Measurements from ENCODE around the gene FAM120A. TPM values are rescaled to one million over a fixed set of nuclear protein-coding genes. Genes with fewer than 3 reads are reported as not detected.

The FAM120A gene
- total RNA-seq, 2 donors from 2014 or later = 38.3 to 46.1 TPM

GRCh38 chr9:93585259-93585658, 133.8 kb downstream of the FAM120A start:
- H3K9me3 ChIP-seq (ENCODE audit: control insufficient read depth, low read length) = peaks cover 9% of the 10 kb centered on the region
- peaks cover 35% of the 10 kb centered on the region for H3K4me1 Mint-ChIP-seq
- H3K27ac Mint-ChIP-seq = no peak overlapping the region
- 94 to 96% methylated on average over 4 of the region's 4 CpGs for WGBS, 2 experiments (ENCODE audit: insufficient coverage in 1 of 2, insufficient read length in 1 of 2)
- peaks cover 7% of the 10 kb centered on the region for H3K4me1 ChIP-seq (ENCODE audit: control insufficient read depth, insufficient read depth, low read length)
- DNase-seq = peak; percentile 10
- no peaks in the 10 kb centered on the region for H3K27me3 Mint-ChIP-seq (ENCODE audit: insufficient read depth)
- no peak overlapping the region for H3K4me3 Mint-ChIP-seq
- no peak overlapping the region for H3K9ac ChIP-seq (ENCODE audit: extremely low read depth, low read length, poor library complexity, severe bottlenecking)
- no peak overlapping the region for H3K4me3 ChIP-seq (ENCODE audit: low read length)
- H3K36me3 Mint-ChIP-seq (ENCODE audit: low read depth) = peaks cover 6% of the 10 kb centered on the region
- H3K9me3 Mint-ChIP-seq = peaks cover 4% of the 10 kb centered on the region
- H3K36me3 ChIP-seq (ENCODE audit: control insufficient read depth, insufficient read depth, low read length) = peaks cover 4% of the 10 kb centered on the region
- H3K27ac ChIP-seq (ENCODE audit: low read depth, low read length) = no peak overlapping the region
- TF ChIP-seq, protein P1, sequence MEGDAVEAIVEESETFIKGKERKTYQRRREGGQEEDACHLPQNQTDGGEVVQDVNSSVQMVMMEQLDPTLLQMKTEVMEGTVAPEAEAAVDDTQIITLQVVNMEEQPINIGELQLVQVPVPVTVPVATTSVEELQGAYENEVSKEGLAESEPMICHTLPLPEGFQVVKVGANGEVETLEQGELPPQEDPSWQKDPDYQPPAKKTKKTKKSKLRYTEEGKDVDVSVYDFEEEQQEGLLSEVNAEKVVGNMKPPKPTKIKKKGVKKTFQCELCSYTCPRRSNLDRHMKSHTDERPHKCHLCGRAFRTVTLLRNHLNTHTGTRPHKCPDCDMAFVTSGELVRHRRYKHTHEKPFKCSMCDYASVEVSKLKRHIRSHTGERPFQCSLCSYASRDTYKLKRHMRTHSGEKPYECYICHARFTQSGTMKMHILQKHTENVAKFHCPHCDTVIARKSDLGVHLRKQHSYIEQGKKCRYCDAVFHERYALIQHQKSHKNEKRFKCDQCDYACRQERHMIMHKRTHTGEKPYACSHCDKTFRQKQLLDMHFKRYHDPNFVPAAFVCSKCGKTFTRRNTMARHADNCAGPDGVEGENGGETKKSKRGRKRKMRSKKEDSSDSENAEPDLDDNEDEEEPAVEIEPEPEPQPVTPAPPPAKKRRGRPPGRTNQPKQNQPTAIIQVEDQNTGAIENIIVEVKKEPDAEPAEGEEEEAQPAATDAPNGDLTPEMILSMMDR (conservative IDR thresholded peaks at IDR 0.05) = no peak
- H3K27me3 ChIP-seq (ENCODE audit: control insufficient read depth, insufficient read depth, low read length, poor library complexity, severe bottlenecking) = no peaks in the 10 kb centered on the region

DNA sequence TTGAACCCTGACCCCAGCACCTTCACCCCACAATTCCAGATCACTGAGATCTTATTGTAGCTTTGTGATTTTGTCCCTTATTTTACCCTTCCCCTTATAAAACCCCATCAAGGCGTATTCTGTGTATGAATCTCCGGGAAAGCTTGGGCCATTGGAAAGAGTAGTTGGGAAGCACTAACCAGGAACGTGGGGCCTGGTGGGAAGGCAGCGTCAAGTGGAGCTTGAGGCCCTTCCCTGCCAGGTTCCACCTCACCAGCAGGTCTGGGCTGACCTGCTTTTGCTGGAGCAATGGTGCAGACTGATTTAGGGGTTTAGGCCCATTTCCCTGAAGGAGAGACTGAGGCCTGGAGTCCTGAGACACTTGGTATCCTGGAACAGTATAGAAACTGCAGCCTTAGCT, 134.2 kb downstream of the FAM120A start:
- WGBS, 2 experiments (ENCODE audit: insufficient coverage in 1 of 2, insufficient read length in 1 of 2) = 93 to 95% methylated on average over 3 to 4 of the region's 4 CpGs
- H3K27ac Mint-ChIP-seq = no peak overlapping the region
- Histone ChIP-seq H3K27me3 (ENCODE audit: control insufficient read depth, insufficient read depth, low read length, poor library complexity, severe bottlenecking) (no peaks in the 10 kb centered on the region), H3K4me3 (ENCODE audit: low read length) (no peak overlapping the region), H3K9ac (ENCODE audit: extremely low read depth, low read length, poor library complexity, severe bottlenecking) (no peak overlapping the region), H3K27ac (ENCODE audit: low read depth, low read length) (no peak overlapping the region), H3K36me3 (ENCODE audit: control insufficient read depth, insufficient read depth, low read length) (peaks cover 4% of the 10 kb centered on the region), H3K4me1 (ENCODE audit: control insufficient read depth, insufficient read depth, low read length) (peaks cover 7% of the 10 kb centered on the region), H3K9me3 (ENCODE audit: control insufficient read depth, low read length) (peaks cover 9% of the 10 kb centered on the region)
- H3K4me1 Mint-ChIP-seq = peaks cover 31% of the 10 kb centered on the region
- no peak overlapping the region for H3K4me3 Mint-ChIP-seq
- H3K36me3 Mint-ChIP-seq (ENCODE audit: low read depth) = peaks cover 6% of the 10 kb centered on the region
- H3K9me3 Mint-ChIP-seq = peaks cover 4% of the 10 kb centered on the region
- TF ChIP-seq, protein P1 (conservative IDR thresholded peaks at IDR 0.05) = no peak
- DNase-seq = no peak
- H3K27me3 Mint-ChIP-seq (ENCODE audit: insufficient read depth) = no peaks in the 10 kb centered on the region

- H3K4me3 Mint-ChIP-seq = no peak overlapping the region
- TF ChIP-seq, protein P1 (conservative IDR thresholded peaks at IDR 0.05) = no peak
- H3K27ac ChIP-seq (ENCODE audit: low read depth, low read length) = no peak overlapping the region
- peaks cover 7% of the 10 kb centered on the region for H3K4me1 ChIP-seq (ENCODE audit: control insufficient read depth, insufficient read depth, low read length)
- 93 to 96% methylated on average over 8 to 13 of the region's 13 CpGs for WGBS, 2 experiments (ENCODE audit: insufficient coverage in 1 of 2, insufficient read length in 1 of 2)
- H3K36me3 ChIP-seq (ENCODE audit: control insufficient read depth, insufficient read depth, low read length) = peaks cover 4% of the 10 kb centered on the region
- H3K4me3 ChIP-seq (ENCODE audit: low read length) = no peak overlapping the region
- no peak overlapping the region for H3K27ac Mint-ChIP-seq
- H3K36me3 Mint-ChIP-seq (ENCODE audit: low read depth) = peaks cover 6% of the 10 kb centered on the region
- peaks cover 9% of the 10 kb centered on the region for H3K9me3 ChIP-seq (ENCODE audit: control insufficient read depth, low read length)
- peaks cover 25% of the 10 kb centered on the region for H3K4me1 Mint-ChIP-seq
- H3K27me3 Mint-ChIP-seq (ENCODE audit: insufficient read depth) = no peaks in the 10 kb centered on the region
- peaks cover 4% of the 10 kb centered on the region for H3K9me3 Mint-ChIP-seq
- no peaks in the 10 kb centered on the region for H3K27me3 ChIP-seq (ENCODE audit: control insufficient read depth, insufficient read depth, low read length, poor library complexity, severe bottlenecking)
- no peak overlapping the region for H3K9ac ChIP-seq (ENCODE audit: extremely low read depth, low read length, poor library complexity, severe bottlenecking)
- peak; percentile 24 for DNase-seq
Measured at GRCh38 chr9:93586290-93587057, 135.0 kb downstream of the FAM120A start.

All from endodermal cell (in vitro differentiated cells).